Fibroblast of skin of back (primary cell): ENCODE measurements around the gene STK33.

Experiments
- DNase-seq: peaks from one replicate; pipeline ENCODE4 v3.0.0-alpha.2; 2013

STK33 gene

GRCh38 chr11:8415195-8415594 lies 178.8 kb downstream of the STK33 start:
- no peak for DNase-seq

GRCh38 chr11:8408151-8408941 lies 185.7 kb downstream of the STK33 start:
- DNase-seq, result no peak

GRCh38 chr11:8403310-8403709 lies 190.7 kb downstream of the STK33 start:
- peak; percentile 23 for DNase-seq

- DNase-seq, result no peak
These were observed 201.1 kb downstream of the STK33 start for GRCh38 chr11:8392886-8393285.

DNA sequence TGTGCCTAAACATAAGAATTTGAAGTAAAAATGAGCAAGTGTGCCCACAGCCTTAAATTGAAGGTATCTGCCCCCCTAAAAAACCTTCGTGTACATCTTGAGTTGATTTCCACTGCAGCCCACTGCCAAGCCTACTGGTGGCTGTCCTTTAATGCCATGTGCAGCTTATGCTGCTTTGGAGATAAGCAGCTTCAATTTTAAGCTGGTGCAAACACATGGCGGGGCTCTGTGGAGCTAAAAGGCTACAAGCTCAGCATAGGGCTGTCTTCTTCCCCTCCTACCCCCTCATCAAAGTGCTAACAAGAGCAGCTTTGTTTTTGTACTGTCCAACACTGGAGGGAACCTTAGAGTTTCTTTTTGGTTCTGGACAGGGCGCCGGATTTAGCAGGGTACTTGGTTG lies 201.9 kb downstream of the STK33 start:
- no peak for DNase-seq

- DNase-seq, result no peak
These were observed 203.0 kb downstream of the STK33 start for GRCh38 chr11:8390851-8391612.

DNA sequence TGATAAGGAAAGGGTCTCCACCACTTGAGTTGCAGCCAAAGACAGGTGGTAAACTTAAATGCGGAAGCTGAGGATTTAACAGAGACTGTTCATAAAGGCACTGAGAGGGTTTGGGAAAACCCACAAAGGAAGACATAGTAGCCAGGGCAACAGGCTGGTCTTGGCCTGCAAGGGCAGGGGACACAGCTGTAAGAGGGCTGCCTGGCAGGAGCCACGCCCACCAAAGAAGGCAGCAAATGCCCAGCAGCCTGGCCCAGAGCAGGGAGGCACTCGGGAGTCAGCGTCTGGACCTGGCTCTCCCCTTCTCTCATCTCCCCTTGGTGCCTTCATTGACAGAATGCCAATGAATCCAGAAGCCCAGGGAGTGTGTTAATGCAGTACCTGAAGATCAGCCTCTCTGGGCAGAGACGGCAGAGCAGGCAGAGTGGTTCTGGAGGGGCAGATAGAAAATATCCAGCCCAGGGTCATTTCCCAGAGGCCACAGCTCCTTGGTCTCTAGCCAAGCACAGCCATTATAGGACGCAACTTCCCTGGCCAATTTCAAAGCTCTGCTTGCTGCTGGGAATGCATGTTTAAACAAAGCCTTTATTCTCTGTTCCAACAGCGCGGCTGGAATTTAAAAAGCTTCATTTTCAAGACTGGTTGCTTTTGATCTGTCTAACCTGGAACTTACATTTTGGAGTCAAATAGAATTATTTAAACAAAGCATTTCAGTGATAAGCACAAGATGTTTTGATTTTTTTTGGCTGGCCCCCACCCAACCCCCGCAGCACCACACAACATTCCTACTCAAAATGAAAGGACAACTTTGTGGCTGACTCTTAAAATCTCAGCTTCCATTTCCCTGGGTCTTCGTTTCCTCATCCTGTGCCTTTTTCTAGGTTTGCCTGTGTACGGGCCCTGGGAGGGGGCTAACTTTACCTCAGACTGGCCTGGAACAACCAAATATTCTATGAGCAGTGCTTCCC lies 204.7 kb downstream of the STK33 start:
- DNase-seq, result no peak

DNA sequence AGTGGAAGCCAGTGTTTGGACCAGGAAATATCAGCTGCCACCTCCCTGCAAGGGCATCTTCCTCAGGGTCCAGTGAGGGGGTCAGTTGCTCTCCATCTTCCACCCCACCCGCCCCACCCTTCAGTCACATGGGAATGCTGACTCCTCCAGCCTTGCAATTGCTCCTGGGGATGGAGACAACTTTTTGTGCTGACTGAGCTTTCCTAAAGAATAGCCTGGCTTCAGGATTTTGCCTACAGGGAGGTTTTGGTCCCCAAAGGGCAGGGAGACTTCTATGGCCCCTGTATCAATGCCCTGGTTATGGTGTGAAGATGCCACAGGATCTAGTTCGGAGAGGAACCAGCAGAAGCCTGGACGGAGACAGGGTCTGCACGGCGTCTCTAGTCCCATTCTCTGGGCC lies 206.3 kb downstream of the STK33 start:
- no peak for DNase-seq

DNA sequence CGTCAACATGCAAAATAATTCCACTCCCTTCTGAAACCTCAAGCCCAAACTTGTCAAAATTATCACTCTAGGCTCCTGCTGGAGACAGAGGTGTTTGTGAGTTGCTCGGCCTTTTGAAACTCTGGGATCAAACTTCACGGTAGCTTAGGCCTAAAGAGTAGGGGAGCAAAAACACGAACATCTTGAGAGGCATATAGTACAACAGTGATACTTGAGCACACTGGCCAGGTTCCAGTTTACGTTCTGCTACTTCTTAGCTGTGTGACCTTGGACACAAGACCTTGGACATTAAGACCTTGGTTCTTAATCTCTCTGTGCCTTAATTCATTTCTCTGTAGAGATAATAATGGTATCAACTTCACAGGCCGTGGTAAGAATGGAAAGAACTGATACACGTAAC lies 206.9 kb downstream of the STK33 start:
- no peak for DNase-seq

DNA sequence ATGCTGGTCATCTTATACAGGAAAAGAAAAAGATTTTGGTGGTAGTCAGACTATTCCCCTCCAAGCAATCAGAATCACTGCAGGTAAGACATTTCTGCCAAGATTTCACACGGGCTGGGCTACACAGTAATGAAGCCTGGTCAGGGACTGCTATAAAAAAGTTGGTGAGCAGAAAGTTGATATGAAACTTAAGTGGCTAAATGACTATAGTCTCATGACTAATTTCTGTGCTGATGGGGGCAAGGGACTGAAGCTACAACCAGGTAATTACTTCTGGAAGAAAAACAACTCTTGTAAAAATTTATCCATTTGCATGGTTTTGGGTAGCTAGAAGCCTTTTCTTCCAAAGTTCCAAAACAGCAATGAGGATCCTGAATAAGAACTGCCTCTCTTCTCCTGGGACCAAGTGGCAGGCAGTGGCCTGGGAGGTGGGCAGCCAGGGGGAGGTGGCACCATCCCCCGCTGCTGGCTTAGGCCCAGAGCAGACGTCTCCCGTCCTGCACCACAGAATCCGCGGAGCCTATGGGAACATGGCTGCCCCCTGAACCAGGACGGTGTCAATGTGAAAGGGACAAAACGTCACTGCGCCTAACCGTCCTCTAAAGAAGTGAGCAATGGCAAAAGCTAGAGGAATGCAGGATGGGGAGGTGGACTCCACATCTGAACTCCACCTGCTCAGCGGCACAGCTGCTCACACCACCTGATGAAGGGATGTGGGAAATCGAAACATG lies 207.7 kb downstream of the STK33 start:
- DNase-seq, result no peak

- DNase-seq, result no peak
These were observed 209.7 kb downstream of the STK33 start for GRCh38 chr11:8384199-8384821.

GRCh38 chr11:8383627-8384026 lies 210.4 kb downstream of the STK33 start:
- DNase-seq, result no peak

- no peak for DNase-seq
These were observed 210.8 kb downstream of the STK33 start for GRCh38 chr11:8383227-8383626.

DNA sequence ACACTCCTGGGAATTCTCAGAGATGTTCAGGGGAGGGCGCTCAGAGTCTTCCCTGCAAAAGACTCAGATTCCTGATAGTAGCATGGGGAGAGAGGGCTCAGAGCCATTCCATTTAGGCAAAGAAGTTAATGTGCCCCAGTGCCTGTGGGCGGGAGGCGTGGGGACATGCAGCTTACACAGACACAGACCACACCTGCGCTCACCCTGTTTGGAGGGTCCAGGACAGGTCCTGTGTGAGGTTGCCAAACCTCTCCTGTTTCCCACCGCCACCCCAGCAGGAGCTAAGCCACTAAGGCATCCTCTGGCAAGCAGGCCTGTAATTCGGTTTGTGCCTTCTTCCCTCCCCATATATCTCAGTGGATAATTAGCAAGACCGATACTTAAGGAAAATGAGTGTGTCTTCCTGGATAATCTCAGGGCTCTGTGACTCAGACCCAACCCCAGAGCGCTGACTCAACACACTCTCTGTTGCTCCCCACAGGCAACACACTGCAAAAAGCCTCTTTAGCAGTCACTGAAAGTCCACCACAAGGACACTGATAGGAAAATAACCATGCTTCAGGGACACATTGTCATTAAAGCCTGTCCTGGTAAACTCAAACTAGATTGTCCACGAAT lies 211.5 kb downstream of the STK33 start:
- peak; percentile 22 for DNase-seq

GRCh38 chr11:8381871-8382396 lies 212.1 kb downstream of the STK33 start:
- DNase-seq, result no peak

GRCh38 chr11:8381343-8381742 lies 212.7 kb downstream of the STK33 start:
- DNase-seq, result no peak

DNA sequence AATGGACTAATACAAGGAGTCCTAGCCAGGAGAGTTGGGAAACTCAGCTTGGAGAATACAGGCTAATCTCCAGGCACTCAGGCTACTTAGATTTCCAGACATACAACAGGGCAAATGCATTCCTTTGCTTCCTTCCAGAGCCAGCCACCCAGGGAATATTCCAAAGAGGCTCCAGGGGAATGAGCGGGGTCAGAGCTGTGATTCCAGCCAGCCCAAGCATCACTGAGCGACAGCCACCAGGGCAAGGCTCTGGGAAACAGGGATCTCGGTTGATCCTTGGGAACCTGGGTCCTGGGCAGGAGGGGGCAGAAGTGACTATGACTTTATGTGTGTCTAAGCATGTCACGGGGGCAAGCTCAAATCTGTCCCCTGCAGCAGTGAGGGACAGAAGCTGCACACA lies 218.1 kb downstream of the STK33 start:
- no peak for DNase-seq

GRCh38 chr11:8375460-8375859 lies 218.6 kb downstream of the STK33 start:
- DNase-seq, result no peak

DNA sequence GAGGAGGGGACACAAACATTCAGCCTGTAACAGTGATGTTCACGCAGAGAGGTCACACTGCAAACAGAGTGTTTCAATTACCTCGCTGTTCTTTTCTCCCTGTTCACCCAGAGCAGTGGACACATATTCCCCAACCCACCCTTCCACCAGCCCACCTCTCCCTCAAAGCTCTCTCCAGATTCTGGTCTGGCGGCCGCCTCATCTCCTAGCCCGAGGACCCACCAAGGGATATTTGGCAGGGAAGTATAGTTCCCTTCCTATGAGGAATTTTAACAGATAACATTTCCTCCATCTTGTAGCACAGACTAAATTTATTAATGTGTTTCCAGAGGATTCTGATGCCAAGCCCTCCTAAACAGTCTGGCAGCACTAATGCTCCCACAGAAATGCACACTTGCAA lies 219.3 kb downstream of the STK33 start:
- DNase-seq, result no peak

GRCh38 chr11:8373519-8374432 lies 220.3 kb downstream of the STK33 start:
- no peak for DNase-seq
